ENCODE results near the gene SLC35F4.
"Not testable (repeated sequence)": the region's sequence is repeated elsewhere in the genome, so short reads cannot be mapped to it uniquely, and the experiment has no call there.

Gene SLC35F4

DNA sequence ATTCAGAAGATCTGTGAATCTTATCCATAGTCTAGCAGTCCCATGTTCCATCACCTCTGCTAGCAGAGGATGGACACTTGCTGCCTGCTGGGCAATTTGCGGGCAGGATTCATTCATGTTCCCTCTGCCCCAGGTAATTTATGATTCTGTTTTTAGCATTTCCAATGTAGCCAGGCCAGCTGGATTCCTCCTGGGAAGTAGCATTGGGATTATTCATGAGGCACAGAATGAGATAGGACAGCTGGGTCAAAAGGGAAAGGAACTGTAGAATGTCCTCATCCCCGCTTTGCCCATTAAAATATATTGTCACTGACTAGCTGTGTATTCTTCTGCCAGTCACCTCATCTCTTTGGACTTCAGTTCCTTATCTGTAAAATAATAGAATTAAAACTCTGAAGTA lies 68.7 kb downstream of the SLC35F4 start:
- no peak for DNase-seq (ENCODE audit: low read depth in 2 of 2)

GRCh38 chr14:57796556-57796955 lies 69.3 kb downstream of the SLC35F4 start:
- no peak for DNase-seq (ENCODE audit: low read depth in 2 of 2)

DNA sequence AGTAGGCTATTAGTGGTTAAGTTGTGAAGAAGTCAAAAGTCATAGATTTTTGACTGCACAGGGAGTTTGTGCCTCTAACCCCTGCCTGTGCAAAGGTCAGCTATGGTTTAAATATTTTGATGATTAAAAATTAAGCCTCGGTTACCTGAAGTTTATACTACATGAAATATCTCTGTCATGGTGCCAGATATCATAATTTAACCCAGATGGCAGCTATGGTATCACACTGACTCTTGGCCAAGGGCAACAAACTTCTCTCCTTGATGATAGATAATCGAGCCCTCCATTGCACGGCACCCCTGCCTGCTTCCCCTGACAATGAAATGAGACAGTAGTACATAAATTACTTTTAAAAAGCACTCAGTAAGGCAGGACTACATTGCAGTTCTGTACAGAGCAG lies 80.8 kb downstream of the SLC35F4 start:
- no peak for DNase-seq (ENCODE audit: low read depth in 2 of 2)

DNA sequence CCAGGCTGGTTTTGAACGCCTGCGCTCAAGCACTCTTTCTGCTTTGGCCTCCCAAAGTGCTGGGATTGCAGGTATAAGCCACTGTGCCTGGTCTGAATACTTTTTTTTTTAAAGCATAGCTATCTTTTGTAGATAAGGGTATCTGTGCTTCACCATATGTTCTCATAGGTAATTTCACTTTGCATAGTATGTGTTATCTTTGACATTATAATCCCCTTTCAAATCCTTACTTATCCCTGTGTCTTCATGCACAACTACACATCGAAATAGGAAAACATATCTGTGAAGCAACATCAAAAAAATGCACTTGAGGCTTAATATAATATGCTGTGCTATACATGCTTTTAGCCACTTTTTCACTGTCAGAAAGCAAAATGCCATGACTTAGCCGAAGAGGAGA lies 94.1 kb downstream of the SLC35F4 start:
- DNase-seq (ENCODE audit: low read depth in 2 of 2) = no peak

DNA sequence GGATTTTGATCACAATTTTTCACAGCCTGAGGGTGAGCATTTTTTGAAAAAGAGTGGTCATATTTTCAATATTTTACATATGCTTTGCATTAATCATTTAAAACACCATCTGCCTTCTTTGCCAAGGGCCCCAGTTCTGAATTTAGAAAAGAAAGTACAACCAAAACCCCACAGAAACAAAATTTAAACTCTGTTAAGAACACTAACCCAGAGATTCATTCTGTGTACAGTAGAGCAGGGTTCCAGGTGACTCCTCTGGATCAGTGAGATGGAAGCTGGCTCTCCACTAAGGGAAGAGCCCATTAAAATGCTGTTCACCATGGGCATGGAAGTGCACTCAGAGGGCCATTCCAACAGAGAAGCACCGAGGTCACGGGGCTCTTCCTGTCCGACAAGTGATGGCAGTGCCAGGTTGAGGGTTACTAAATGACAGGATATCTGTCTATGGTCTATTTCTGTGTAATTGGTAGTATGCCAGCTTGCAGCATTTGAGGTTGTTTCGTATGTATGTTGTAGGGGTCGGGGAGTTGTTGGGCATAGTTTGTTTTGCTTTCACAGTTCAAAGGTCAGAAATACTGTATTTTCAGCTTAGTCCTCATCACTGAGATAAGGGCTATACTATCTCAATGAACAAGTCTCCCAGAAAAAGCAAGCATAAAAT lies 95.9 kb downstream of the SLC35F4 start:
- DNase-seq (ENCODE audit: low read depth in 2 of 2) = no peak

GRCh38 chr14:57761800-57762199 lies 104.1 kb downstream of the SLC35F4 start:
- no peak for DNase-seq (ENCODE audit: low read depth in 2 of 2)

- no peak for DNase-seq (ENCODE audit: low read depth in 2 of 2)
These were observed 105.0 kb downstream of the SLC35F4 start for GRCh38 chr14:57760896-57761295.

DNA sequence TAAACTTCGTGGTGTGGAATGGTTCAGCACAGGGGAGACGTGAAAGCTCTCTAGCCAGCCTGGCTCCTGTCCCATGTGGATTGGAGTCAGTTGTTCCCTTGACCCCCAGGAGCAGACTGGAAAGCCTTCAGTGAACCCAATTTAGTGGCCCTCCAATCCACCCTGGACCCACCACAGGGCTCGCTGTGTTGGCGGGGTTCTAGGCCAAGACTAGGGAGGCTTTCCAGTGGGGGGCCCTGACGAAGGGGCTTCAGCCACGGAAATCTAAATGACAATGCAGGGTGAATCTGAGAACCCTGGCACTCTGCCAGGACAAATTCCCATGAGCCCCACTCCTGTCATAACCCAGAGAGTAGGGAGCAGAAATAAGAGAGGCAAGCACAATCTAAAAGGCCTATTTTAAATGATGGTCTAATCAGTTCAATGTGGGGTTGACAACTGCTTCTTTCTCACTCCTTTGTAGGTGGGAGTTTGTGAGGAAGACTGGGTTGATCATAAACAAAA lies 110.8 kb downstream of the SLC35F4 start:
- DNase-seq (ENCODE audit: low read depth in 2 of 2) = no peak

DNA sequence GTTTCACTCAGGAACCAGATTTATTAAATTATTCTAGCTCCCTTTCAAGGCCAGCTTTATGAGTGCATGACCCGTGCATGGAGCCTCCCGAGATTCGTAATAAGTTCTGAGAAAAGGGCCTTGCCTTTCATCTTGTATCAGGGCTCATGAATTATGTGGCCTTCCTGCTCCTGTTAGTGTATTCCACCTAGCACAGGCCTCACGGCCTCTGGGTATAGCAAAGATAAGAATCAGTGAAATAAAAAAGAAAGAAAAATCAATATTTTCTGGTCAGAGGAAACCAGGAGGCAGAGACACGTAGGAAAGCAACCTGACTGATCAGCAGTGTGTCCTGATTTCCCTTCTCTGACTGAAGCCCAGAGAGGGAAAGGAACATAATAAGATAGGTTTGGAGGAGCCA lies 111.4 kb downstream of the SLC35F4 start:
- no peak for DNase-seq (ENCODE audit: low read depth in 2 of 2)

DNA sequence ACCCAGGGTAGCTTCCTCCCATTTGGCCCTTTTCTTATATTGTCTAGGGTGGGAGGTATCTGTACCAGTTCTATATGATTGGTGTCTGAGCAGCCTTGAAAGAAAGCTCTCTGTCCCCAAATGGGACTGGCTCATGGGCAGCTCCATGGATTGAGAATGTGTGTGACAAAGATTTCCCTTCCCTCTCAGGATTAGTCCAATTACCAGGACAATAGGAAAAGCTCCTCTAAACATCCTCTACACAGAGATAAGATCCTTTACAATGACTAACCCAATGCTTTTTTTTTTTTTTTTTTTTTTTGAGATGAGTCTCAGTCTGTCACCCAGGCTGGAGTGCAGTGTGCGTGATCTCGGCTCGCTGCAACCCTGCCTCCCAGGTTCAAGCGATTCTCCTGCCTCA lies 112.1 kb downstream of the SLC35F4 start:
- no peak for DNase-seq (ENCODE audit: low read depth in 2 of 2)

GRCh38 chr14:57752142-57752695 lies 113.7 kb downstream of the SLC35F4 start:
- not testable (repeated sequence) for DNase-seq (ENCODE audit: low read depth in 2 of 2)

- no peak for DNase-seq (ENCODE audit: low read depth in 2 of 2)
These were observed 114.5 kb downstream of the SLC35F4 start for GRCh38 chr14:57751400-57751799.

- no peak for DNase-seq (ENCODE audit: low read depth in 2 of 2)
These were observed 116.6 kb downstream of the SLC35F4 start for GRCh38 chr14:57749267-57749666.

DNA sequence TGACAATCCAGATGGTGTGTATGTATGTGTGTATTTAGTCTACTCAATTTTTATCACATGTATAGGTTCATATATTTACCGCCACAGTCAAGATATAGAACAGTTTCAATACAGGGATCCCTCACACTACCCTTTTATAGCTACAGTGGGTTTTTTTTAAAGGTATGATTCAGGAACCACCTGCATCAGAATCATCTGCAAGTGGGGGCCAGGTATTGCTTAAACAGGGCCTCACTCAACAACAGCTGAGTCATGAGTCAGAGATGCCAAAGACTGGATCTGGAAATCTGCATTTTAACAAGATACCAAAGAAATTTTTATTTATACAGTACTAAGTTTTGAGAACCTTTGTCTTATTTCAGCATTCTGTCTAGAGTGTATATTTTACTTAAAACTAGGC lies 117.6 kb downstream of the SLC35F4 start:
- DNase-seq (ENCODE audit: low read depth in 2 of 2) = no peak

DNA sequence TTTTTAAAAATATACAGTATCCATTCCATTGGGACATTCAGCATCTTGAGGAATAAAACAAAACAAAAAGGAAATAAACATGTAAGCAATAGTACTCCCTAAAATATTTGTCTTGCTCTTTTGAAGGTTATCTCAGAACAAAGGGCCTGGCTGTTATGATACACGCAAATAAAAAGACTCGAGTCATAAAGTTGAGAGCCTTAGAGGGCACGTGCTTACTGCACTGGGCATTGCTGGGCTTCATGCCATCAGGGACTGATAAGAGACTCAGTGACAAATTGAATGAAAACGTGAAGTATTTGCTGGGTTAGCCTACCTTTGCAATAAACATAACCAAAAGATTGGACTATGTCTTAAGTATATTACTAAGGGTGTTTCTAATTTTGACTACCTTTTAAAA lies 118.9 kb downstream of the SLC35F4 start:
- no peak for DNase-seq (ENCODE audit: low read depth in 2 of 2)

DNA sequence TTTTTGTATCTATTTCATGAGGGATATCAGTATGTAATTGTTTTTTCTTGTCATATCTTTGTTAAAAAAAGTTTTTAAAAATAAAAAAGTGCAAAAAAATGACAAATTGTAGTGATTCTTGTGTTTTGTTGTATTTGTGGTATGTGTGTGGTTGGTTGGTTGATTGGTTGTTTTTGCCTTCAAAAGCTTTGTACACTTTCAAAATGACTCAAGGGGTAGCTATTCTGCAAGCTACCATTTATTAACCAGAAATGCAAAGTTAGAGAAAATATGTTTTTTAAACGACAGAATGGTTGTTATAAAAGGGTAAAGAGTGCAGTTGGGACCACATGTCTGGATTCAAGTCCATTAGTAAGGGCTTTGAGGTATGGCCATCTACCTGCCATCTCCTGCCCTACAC lies 119.3 kb downstream of the SLC35F4 start:
- DNase-seq (ENCODE audit: low read depth in 2 of 2) = no peak

DNA sequence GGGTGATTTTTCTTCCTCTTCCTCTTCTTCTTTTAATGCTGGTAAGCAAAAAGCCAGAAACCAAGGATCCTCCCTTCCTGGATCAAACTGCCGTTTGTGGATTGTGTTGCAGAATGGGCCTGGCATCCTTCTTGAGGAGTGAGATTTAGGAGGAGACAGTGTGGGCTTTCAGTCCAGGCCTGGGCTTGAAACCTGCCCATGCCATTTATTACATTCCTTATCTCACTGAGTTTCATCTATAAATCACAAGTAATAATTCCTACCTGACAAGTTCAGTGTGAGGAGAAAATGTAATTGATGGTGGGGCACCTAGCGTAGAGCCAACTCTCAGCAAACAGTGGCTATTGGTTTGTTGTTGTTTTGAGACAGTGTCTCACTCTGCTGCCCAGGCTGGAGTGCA lies 126.4 kb downstream of the SLC35F4 start:
- no peak for DNase-seq (ENCODE audit: low read depth in 2 of 2)

- DNase-seq (ENCODE audit: low read depth in 2 of 2) = no peak
These were observed 128.3 kb downstream of the SLC35F4 start for GRCh38 chr14:57737598-57737997.

DNA sequence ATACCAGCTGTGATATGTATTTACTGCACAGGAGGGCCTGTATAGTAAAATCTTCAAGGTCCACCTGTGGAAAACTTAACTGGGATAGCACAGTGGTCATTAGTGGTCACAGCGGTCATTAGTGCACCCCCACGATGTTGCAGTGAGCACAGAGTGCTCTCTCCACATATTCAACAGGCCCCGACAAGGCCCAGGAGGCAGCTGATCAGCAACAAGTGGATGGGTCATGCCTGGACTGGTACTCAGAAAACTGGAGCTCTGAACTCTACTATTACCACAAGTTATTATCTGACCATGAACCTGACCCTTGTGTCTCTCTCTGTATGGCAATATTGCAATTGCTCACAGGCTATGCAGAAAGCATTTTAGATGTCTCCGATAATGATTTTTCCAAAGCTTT lies 129.5 kb downstream of the SLC35F4 start:
- no peak for DNase-seq (ENCODE audit: low read depth in 2 of 2)

- no peak for DNase-seq (ENCODE audit: low read depth in 2 of 2)
These were observed 130.6 kb downstream of the SLC35F4 start for GRCh38 chr14:57735276-57735675.

DNA sequence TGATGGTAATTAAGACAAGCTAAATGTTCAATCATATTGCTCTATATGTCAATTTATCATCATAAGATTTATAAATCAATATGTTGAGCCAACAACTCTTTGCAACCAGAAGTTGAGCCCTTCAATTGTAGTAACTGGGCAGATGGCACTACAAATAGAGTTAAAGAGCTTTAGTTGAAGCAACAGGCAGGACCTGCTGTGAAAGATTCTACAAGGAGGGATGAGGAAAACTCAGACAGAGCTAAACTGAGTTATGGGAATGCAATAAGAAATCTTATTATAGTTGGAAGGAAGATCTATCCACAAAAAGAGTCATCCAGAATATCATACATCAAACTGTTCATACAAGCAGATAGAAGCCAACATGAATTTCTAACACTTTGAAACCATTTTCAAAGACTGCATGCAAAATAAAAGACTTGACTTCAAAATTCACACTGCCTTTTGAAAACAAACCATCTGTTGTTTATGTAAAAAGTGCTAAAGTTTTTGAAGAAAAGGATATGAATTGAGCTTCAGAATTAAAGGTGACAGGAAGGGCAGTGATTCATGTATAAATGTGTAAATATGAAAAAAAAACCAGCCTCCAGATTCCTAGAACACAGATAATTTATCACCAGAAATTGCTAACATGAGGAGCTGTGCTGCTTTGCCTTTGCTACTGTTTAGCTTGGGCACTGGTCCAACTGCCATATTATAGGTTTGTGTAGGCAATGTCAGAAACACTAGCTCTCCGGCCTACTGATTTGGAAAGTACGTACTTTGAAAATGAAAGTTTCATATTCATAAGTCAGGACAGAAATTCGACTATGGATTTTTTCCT lies 133.2 kb downstream of the SLC35F4 start:
- no peak for DNase-seq (ENCODE audit: low read depth in 2 of 2)

- DNase-seq (ENCODE audit: low read depth in 2 of 2) = no peak
These were observed 136.4 kb downstream of the SLC35F4 start for GRCh38 chr14:57729208-57730187.
